H1 (cell line): Measurements from ENCODE around the gene PXN. TPM values are rescaled to one million over a fixed set of nuclear protein-coding genes. Genes with fewer than 3 reads are reported as not detected.
"Not testable (repeated sequence)": the region's sequence is repeated elsewhere in the genome, so short reads cannot be mapped to it uniquely, and the experiment has no call there.

Experiments used
- CTCF ChIA-PET: fragments of 300-600 bp; sonication (Branson Sonifier 250); formaldehyde crosslinking; loops from one replicate; lab custom pipeline; 2021; ENCODE audit not compliant: partially characterized antibody; lab: Charles Lee
- POLR2A ChIA-PET: fragments of 300-600 bp; sonication (Branson Sonifier 250); formaldehyde crosslinking; loops from one replicate; lab custom pipeline; 2021; ENCODE audit warnings: inconsistent platforms; ENCODE audit not compliant: partially characterized antibody; lab: Charles Lee
- DNase-seq, 2 experiments: peaks; one replicate each; pipeline versions ENCODE4 v3.0.0 to v3.0.0-alpha.2; 2010 to 2022; ENCODE audit warnings: low spot score in 2 of 2, low read depth in 1 of 2, mixed read lengths in 1 of 2
- FAIRE-seq: peaks from 2 replicates; lab custom pipeline; 2011; peaks lifted over from hg19 to GRCh38; lab: Jason Lieb, UNC
- H2AFZ ChIP-seq: 2 replicates; pipeline ENCODE4 v1.8.1; 2012; ENCODE audit warnings: low read length, inconsistent platforms
- H2AK5ac ChIP-seq: 2 replicates; pipeline ENCODE4 v1.6.1; 2013; ENCODE audit warnings: low read depth, low read length
- H2BK120ac ChIP-seq: replicated peaks from 2 replicates; pipeline ENCODE3; 2013; ENCODE audit warnings: low read depth, low read length, inconsistent platforms
- H2BK12ac ChIP-seq: 2 replicates; pipeline ENCODE4 v1.6.1; 2013; ENCODE audit warnings: low read depth, low read length
- H2BK15ac ChIP-seq: 2 replicates; pipeline ENCODE4 v1.6.1; 2013; ENCODE audit warnings: low read length
- H2BK20ac ChIP-seq: 2 replicates; pipeline ENCODE4 v1.6.1; 2013; ENCODE audit warnings: low read length
- H2BK5ac ChIP-seq: 2 replicates; pipeline ENCODE4 v1.6.1; 2013; ENCODE audit warnings: low read depth, low read length
- H3K14ac ChIP-seq: 2 replicates; pipeline ENCODE4 v1.6.1; 2013; ENCODE audit warnings: inconsistent platforms; ENCODE audit not compliant: insufficient read length
- H3K18ac ChIP-seq: 2 replicates; pipeline ENCODE4 v1.6.1; 2013; ENCODE audit warnings: low read length; ENCODE audit errors: extremely low read depth
- H3K23ac ChIP-seq: 2 replicates; pipeline ENCODE4 v1.6.1; 2013; ENCODE audit warnings: inconsistent platforms; ENCODE audit not compliant: insufficient read length
- H3K23me2 ChIP-seq: 2 replicates; pipeline ENCODE4 v1.6.1; 2013; ENCODE audit warnings: low read depth, low read length
- H3K27ac ChIP-seq: 2 replicates; pipeline ENCODE4 v1.6.1; 2011; ENCODE audit warnings: low read depth, low read length, inconsistent platforms
- H3K27me3 ChIP-seq, 4 experiments: replicated peaks in 1 of 4; 1 replicate in 1 of 4; 2 replicates in 3 of 4; pipeline versions ENCODE4 v1.6.1 to v1.8.1; 2011 to 2013; ENCODE audit warnings: low read length in 3 of 4, mild to moderate bottlenecking in 3 of 4, inconsistent platforms in 2 of 4, mixed read lengths in 2 of 4, moderate library complexity in 1 of 4; ENCODE audit not compliant: control insufficient read depth in 3 of 4, insufficient read depth in 3 of 4; ENCODE audit errors: extremely low read depth in 1 of 4
- H3K36me3 ChIP-seq, 4 experiments: 2 replicates each; pipeline versions ENCODE4 v1.6.1 to v1.8.1; 2011 to 2013; ENCODE audit warnings: mild to moderate bottlenecking in 4 of 4, low read length in 3 of 4, moderate library complexity in 2 of 4, control low read depth in 1 of 4, inconsistent platforms in 1 of 4; ENCODE audit not compliant: insufficient read depth in 4 of 4, control insufficient read depth in 2 of 4
- H3K4ac ChIP-seq: replicated peaks from 2 replicates; pipeline ENCODE3; 2013; ENCODE audit warnings: low read length, low read depth, mixed read lengths, inconsistent platforms; ENCODE audit not compliant: insufficient read length
- H3K4me1 ChIP-seq, 4 experiments: replicated peaks in 1 of 4; 1 replicate in 1 of 4; 2 replicates in 3 of 4; pipeline versions ENCODE4 v1.6.1 to v1.8.1; 2011 to 2013; ENCODE audit warnings: low read length in 3 of 4, inconsistent platforms in 2 of 4, mixed read lengths in 1 of 4; ENCODE audit not compliant: insufficient read depth in 4 of 4, control insufficient read depth in 3 of 4
- H3K4me2 ChIP-seq, 2 experiments: 2 replicates each; pipeline versions ENCODE4 v1.6.1 to v1.8.1; 2011 to 2013; ENCODE audit warnings: low read depth in 2 of 2, low read length in 2 of 2, control low read depth in 1 of 2, inconsistent platforms in 1 of 2, mild to moderate bottlenecking in 1 of 2; ENCODE audit not compliant: insufficient read depth in 1 of 2
- H3K4me3 ChIP-seq, 4 experiments: fragments of 200-600, 300-600 bp in 1 of 4; sonication (generic), shearing (Covaris generic), sonication (Bioruptor Twin) in 1 of 4; 2 replicates each; pipeline versions ENCODE4 v1.5.1 to v1.8.1; 2011 to 2016; ENCODE audit warnings: low read length in 4 of 4, low read depth in 3 of 4, control low read depth in 2 of 4, inconsistent platforms in 2 of 4, mild to moderate bottlenecking in 2 of 4, mixed read lengths in 1 of 4, moderate library complexity in 1 of 4; ENCODE audit not compliant: insufficient read depth in 2 of 4; ENCODE audit errors: extremely low read depth in 1 of 4
- H3K56ac ChIP-seq: replicated peaks from 2 replicates; pipeline ENCODE3; 2013; ENCODE audit warnings: low read depth, mild to moderate bottlenecking, mixed read lengths, low read length, inconsistent platforms; ENCODE audit not compliant: insufficient read length
- H3K79me1 ChIP-seq: 2 replicates; pipeline ENCODE4 v1.6.1; 2013; ENCODE audit warnings: low read depth, low read length, control low read depth
- H3K79me2 ChIP-seq, 2 experiments: 2 replicates each; pipeline versions ENCODE4 v1.6.1 to v1.8.1; 2012 to 2013; ENCODE audit warnings: low read length in 2 of 2, mild to moderate bottlenecking in 2 of 2, inconsistent platforms in 1 of 2; ENCODE audit not compliant: insufficient read depth in 2 of 2, control insufficient read depth in 1 of 2
- H3K9ac ChIP-seq, 4 experiments: replicated peaks in 1 of 4; 1 replicate in 1 of 4; 2 replicates in 3 of 4; pipeline versions ENCODE4 v1.6.1 to v1.8.1; 2011 to 2013; ENCODE audit warnings: low read depth in 3 of 4, low read length in 3 of 4, control low read depth in 2 of 4, mild to moderate bottlenecking in 2 of 4, moderate library complexity in 2 of 4, inconsistent platforms in 1 of 4; ENCODE audit errors: extremely low read depth in 1 of 4
- H3K9me3 ChIP-seq, 2 experiments: 2 replicates each; pipeline versions ENCODE4 v1.6.1 to v1.8.1; 2012 to 2013; ENCODE audit warnings: mild to moderate bottlenecking in 2 of 2, moderate library complexity in 2 of 2, control low read depth in 1 of 2, inconsistent platforms in 1 of 2, low read depth in 1 of 2, low read length in 1 of 2, mixed read lengths in 1 of 2; ENCODE audit not compliant: insufficient read depth in 2 of 2
- H4K20me1 ChIP-seq, 2 experiments: replicated peaks in 1 of 2; 2 replicates each; pipeline versions ENCODE3 to v1.8.1; 2011 to 2013; ENCODE audit warnings: inconsistent platforms in 2 of 2, low read length in 2 of 2, mild to moderate bottlenecking in 1 of 2; ENCODE audit not compliant: insufficient read depth in 2 of 2, control insufficient read depth in 1 of 2
- H4K5ac ChIP-seq: 2 replicates; pipeline ENCODE4 v1.6.1; 2013; ENCODE audit warnings: low read length, low read depth, mixed read lengths, inconsistent platforms; ENCODE audit not compliant: insufficient read length
- H4K8ac ChIP-seq: 2 replicates; pipeline ENCODE4 v1.8.0; 2013; ENCODE audit warnings: mild to moderate bottlenecking, moderate library complexity, low read length, inconsistent platforms; ENCODE audit not compliant: insufficient read depth; ENCODE audit errors: extremely low read depth
- H4K91ac ChIP-seq: replicated peaks from 2 replicates; pipeline ENCODE3; 2013; ENCODE audit warnings: low read length, mixed read lengths, inconsistent platforms; ENCODE audit not compliant: insufficient read length
- WGBS, 2 experiments: shearing (Covaris generic) in 1 of 2; methylation state at CpG; one replicate each; pipeline versions ENCODE4 v1.1.6 to v1.1.7; 2013 to 2015; ENCODE audit warnings: low lambda C conversion rate in 2 of 2, mixed read lengths in 2 of 2, inconsistent platforms in 1 of 2, low coverage in 1 of 2, missing lambda C conversion rate in 1 of 2; ENCODE audit not compliant: insufficient replicate concordance in 2 of 2, insufficient coverage in 1 of 2, insufficient read length in 1 of 2; ENCODE audit errors: extremely low coverage in 1 of 2, missing lambda C conversion rate in 1 of 2; 5-methylcytosine and 5-hydroxymethylcytosine counted together
- polyA plus RNA-seq, 7 experiments: library from polyadenylated mRNA; depleted of rRNA in 3 of 7; stranded (reverse) in 5 of 7; unstranded in 2 of 7; fragments of >200 nt in 5 of 7; fragments of 200-250 nt in 2 of 7; gene quantifications; 1 replicate in 5 of 7; 2 replicates in 1 of 7; 4 replicates in 1 of 7; pipeline versions ENCODE4 v1.2.1 to v1.2.3, GENCODE V29; 2011 to 2013; ENCODE audit warnings: missing spikeins in 2 of 7, mixed read lengths in 2 of 7
- total RNA-seq: library from RNA; stranded (reverse); fragmentation: NEBNext Ultra II Directional; extraction: Animal tissue kit (Norgen Biotek cat#: 25700); gene quantifications from 2 replicates; pipeline ENCODE4 v1.2.1, GENCODE V29; 2021

The PXN gene
- total and polyA plus RNA-seq, 2 of the 8 experiments (the other 6 are each of a cell fraction or from before 2014, with no cell fraction given) = 51.0 to 105 TPM

GRCh38 chr12:120236809-120237208 lies 28.7 kb downstream of the PXN start:
- H3K36me3 ChIP-seq, H3K4me2 ChIP-seq, H3K4ac ChIP-seq, H3K4me3 ChIP-seq, DNase-seq, H3K23me2 ChIP-seq, H3K27ac ChIP-seq, H4K8ac ChIP-seq, H2BK5ac ChIP-seq, H2BK120ac ChIP-seq, H3K9ac ChIP-seq, H4K5ac ChIP-seq, H2BK20ac ChIP-seq, H3K56ac ChIP-seq, H3K23ac ChIP-seq, H3K14ac ChIP-seq, H2BK15ac ChIP-seq, FAIRE-seq, H3K27me3 ChIP-seq, H2AFZ ChIP-seq, H2AK5ac ChIP-seq, H2BK12ac ChIP-seq, H3K18ac ChIP-seq, H4K91ac ChIP-seq, H3K9me3 ChIP-seq: not testable (repeated sequence)
- Histone ChIP-seq H3K4me1 (peaks cover 21 to 47% (median 24%) of the 10 kb centered on the region in 4 experiments), H3K79me1 (peaks cover 17% of the 10 kb centered on the region), H3K79me2 (peaks cover 6 to 85% of the 10 kb centered on the region in 2 experiments; a peak in 3 of 4 replicates), H4K20me1 (peaks cover 6 to 26% of the 10 kb centered on the region in 2 experiments)
- 93% methylated on average over 3 of the region's 3 CpGs; no CpG with 5 or more reads in 1 of the 2 experiments for WGBS, 2 experiments
- POLR2A ChIA-PET = interaction anchor here (67.0 to 88.3 kb wide), 2 partner anchors 8 to 31 kb away, joined by 4270 read pairs; partner anchors contain the start of genes GCN1, PXN, RNU4-1 and RNU4-2
- CTCF ChIA-PET = interaction anchor here (0.6 to 34.8 kb wide), 6 partner anchors 12 to 230 kb away, joined by 3 to 930 read pairs (median 4); partner anchors contain the start of gene PXN
